ENCODE data around the gene KCNS1.
A peak's percentile ranks its signal among the peaks of the same experiment; 100 is the strongest.

Gene KCNS1

DNA sequence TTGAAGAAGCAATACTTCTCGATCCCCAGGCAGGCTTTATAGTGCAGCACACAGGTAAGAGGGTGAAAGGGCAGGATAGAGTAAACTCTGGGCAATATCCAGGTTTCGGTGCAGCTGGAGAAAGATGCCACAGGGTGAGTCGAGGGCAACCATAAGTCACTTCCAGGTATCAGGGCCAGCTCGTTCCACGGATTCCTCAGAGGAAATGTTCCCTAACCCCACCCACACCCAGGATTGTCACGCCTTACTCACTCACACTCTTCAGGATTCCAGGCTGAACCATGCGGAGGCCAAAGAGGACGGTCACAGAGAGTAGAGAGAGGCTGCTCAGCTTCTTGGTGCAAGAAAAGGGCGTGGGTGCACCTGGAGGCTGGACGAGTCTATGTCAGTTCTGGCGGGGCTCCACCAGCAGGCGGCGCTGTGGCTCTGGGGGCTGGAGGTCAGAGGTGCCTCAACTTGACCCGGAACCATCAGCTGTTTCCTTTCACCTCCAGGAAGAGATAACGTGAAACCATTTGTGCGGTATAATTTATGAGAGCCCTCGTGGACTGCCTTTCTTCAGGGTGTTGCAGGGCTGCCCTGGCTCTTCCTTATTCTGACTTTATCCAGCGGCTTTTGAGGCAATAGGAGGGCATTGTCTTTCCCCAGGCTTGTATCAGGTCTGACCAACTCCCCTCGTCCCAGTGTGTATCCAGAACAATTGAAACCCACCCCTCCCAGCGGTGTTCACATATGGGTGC lies 37.8 kb upstream of the KCNS1 start:
- Histone ChIP-seq H3K4me3 (replicated peaks; ENCODE audit: insufficient read depth, low read length) (no peak overlapping the region), H3K27me3 (ENCODE audit: insufficient read depth, poor library complexity, severe bottlenecking) (no peaks in the 10 kb centered on the region), H3K27ac (replicated peaks) (no peak overlapping the region)
- peak; percentile 47 to 81 for DNase-seq (ENCODE audit: low read depth in 1 of 2, low spot score in 1 of 2)
- peak; percentile 70 for TF ChIP-seq GABPA (IDR thresholded peaks at IDR 0.05; ENCODE audit: low read depth)
- TF ChIP-seq POLR2AphosphoS5 (IDR thresholded peaks at IDR 0.05; ENCODE audit: low read depth) = no peak
- TF ChIP-seq, protein P1, sequence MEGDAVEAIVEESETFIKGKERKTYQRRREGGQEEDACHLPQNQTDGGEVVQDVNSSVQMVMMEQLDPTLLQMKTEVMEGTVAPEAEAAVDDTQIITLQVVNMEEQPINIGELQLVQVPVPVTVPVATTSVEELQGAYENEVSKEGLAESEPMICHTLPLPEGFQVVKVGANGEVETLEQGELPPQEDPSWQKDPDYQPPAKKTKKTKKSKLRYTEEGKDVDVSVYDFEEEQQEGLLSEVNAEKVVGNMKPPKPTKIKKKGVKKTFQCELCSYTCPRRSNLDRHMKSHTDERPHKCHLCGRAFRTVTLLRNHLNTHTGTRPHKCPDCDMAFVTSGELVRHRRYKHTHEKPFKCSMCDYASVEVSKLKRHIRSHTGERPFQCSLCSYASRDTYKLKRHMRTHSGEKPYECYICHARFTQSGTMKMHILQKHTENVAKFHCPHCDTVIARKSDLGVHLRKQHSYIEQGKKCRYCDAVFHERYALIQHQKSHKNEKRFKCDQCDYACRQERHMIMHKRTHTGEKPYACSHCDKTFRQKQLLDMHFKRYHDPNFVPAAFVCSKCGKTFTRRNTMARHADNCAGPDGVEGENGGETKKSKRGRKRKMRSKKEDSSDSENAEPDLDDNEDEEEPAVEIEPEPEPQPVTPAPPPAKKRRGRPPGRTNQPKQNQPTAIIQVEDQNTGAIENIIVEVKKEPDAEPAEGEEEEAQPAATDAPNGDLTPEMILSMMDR (IDR thresholded peaks at IDR 0.05; ENCODE audit: insufficient read depth, low read length) = peak; percentile 90

- Histone ChIP-seq H3K4me3 (replicated peaks; ENCODE audit: insufficient read depth, low read length) (no peak overlapping the region), H3K27me3 (ENCODE audit: insufficient read depth, poor library complexity, severe bottlenecking) (no peaks in the 10 kb centered on the region), H3K27ac (replicated peaks) (no peak overlapping the region)
- DNase-seq (ENCODE audit: low read depth in 1 of 2, low spot score in 1 of 2) = no peak
- no peak for TF ChIP-seq POLR2AphosphoS5 (IDR thresholded peaks at IDR 0.05; ENCODE audit: low read depth)
- TF ChIP-seq, protein P1 (IDR thresholded peaks at IDR 0.05; ENCODE audit: insufficient read depth, low read length) = no peak
- TF ChIP-seq REST (IDR thresholded peaks at IDR 0.05; ENCODE audit: insufficient replicate concordance, low read depth) = no peak
- no peak for TF ChIP-seq SPI1 (IDR thresholded peaks at IDR 0.05; ENCODE audit: borderline replicate concordance, low read depth)
- no peak for TF ChIP-seq GABPA (IDR thresholded peaks at IDR 0.05; ENCODE audit: low read depth)
Measured at GRCh38 chr20:45136911-45137310, 36.0 kb upstream of the KCNS1 start.

DNA sequence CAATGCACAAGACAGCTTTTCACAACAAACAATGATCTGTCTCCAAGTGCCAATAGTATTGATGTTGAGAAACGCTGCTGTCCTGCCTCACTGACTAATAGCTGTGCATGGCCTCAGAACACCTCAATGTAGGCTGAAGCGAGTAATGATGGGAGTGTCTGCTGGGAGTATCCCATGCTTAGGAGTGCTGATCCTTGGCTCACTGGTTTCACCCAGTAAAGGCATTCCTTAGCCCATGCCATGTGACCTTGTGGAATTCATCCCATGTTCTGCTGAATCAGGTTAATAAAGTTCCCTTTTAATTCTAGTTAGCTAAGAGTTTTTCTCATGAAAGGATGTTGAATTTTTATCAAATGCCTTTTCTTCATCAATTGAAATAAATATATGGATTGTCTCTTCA lies 27.2 kb upstream of the KCNS1 start:
- H3K4me3 ChIP-seq (replicated peaks; ENCODE audit: insufficient read depth, low read length) = no peak overlapping the region
- DNase-seq (ENCODE audit: low read depth in 1 of 2, low spot score in 1 of 2) = no peak
- TF ChIP-seq REST (IDR thresholded peaks at IDR 0.05; ENCODE audit: insufficient replicate concordance, low read depth) (no peak), SPI1 (IDR thresholded peaks at IDR 0.05; ENCODE audit: borderline replicate concordance, low read depth) (no peak)
- H3K27me3 ChIP-seq (ENCODE audit: insufficient read depth, poor library complexity, severe bottlenecking) = no peaks in the 10 kb centered on the region
- no peak overlapping the region for H3K27ac ChIP-seq (replicated peaks)

DNA sequence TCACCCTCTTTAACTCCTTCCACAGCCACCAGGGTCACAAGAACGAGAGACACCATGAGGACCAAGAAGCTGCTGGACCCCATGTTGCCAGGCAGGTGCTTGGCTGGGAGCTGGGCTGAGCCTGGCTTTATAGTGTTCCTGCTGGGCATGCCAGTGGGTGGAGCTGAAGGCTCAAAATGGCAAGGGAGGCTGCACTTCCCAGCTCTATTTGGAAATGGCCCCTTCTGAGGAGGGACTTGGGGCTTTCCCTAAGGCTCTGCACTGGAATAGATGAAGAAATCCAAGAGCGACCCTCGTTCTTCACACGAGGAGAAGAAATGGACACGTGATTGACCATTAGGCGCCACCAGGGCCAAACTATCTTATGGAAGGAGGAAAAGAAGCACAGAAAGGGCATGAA lies 23.4 kb upstream of the KCNS1 start, which contains the start of gene WFDC12:
TSS of gene WFDC12 (minus strand) at position 101 of the 400 bp plus-strand sequence. CDS start at position 83, 18 bp downstream.
- DNase-seq (ENCODE audit: low read depth in 1 of 2, low spot score in 1 of 2) = no peak
- no peak within 1 kb of the TSS for H3K4me3 ChIP-seq (replicated peaks; ENCODE audit: insufficient read depth, low read length)
- H3K27me3 ChIP-seq (ENCODE audit: insufficient read depth, poor library complexity, severe bottlenecking) = peaks cover 3% of the 10 kb centered on the region
- H3K27ac ChIP-seq (replicated peaks) = no peak within 1 kb of the TSS
- no peak for TF ChIP-seq REST (IDR thresholded peaks at IDR 0.05; ENCODE audit: insufficient replicate concordance, low read depth)
- no peak for TF ChIP-seq SPI1 (IDR thresholded peaks at IDR 0.05; ENCODE audit: borderline replicate concordance, low read depth)
- no peak for TF ChIP-seq GABPA (IDR thresholded peaks at IDR 0.05; ENCODE audit: low read depth)
- no peak for TF ChIP-seq POLR2AphosphoS5 (IDR thresholded peaks at IDR 0.05; ENCODE audit: low read depth)
- TF ChIP-seq, protein P1 (IDR thresholded peaks at IDR 0.05; ENCODE audit: insufficient read depth, low read length) = no peak
